ENCODE results near the gene HSPA1A.
A peak's percentile ranks its signal among the peaks of the same experiment; 100 is the strongest.

The HSPA1A gene

GRCh38 chr6:31815025-31815838 is at the start of gene HSPA1A, which contains the start of gene HSPA1L:
Gene HSPA1A, plus strand, starts transcription at chr6:31815543. Its CDS starts 214 bp downstream, at chr6:31815757.
Gene HSPA1L, minus strand, starts transcription at chr6:31815283. Its CDS starts 3,311 bp downstream, at chr6:31811972.
- DNase-seq, result peak; percentile 68

- no peak for DNase-seq
These were observed 49.8 kb upstream of the HSPA1A start for GRCh38 chr6:31765559-31765909.

GRCh38 chr6:31765910-31766794 is 49.2 kb upstream of the HSPA1A start:
- DNase-seq, result no peak

GRCh38 chr6:31767096-31767645 is 48.2 kb upstream of the HSPA1A start:
- DNase-seq, result no peak

GRCh38 chr6:31768363-31769257 is 46.7 kb upstream of the HSPA1A start:
- DNase-seq, result no peak

- peak; percentile 21 for DNase-seq
These were observed 45.5 kb upstream of the HSPA1A start for GRCh38 chr6:31769684-31770371.

GRCh38 chr6:31770860-31771259 is 44.5 kb upstream of the HSPA1A start:
- DNase-seq, result no peak

GRCh38 chr6:31771992-31772358 is 43.4 kb upstream of the HSPA1A start:
- no peak for DNase-seq

GRCh38 chr6:31775184-31775583 is 40.2 kb upstream of the HSPA1A start:
- no peak for DNase-seq

- DNase-seq, result no peak
These were observed 39.5 kb upstream of the HSPA1A start for GRCh38 chr6:31775633-31776484.

- DNase-seq, result no peak
These were observed 38.8 kb upstream of the HSPA1A start for GRCh38 chr6:31776485-31776988.

- no peak for DNase-seq
These were observed 38.2 kb upstream of the HSPA1A start, which contains the start of gene VWA7 for GRCh38 chr6:31776989-31777666. Gene VWA7, minus strand, starts transcription at chr6:31777328. Its CDS starts 549 bp downstream, at chr6:31776779.

- DNase-seq, result no peak
These were observed 37.7 kb upstream of the HSPA1A start for GRCh38 chr6:31777667-31778050.

GRCh38 chr6:31778193-31778592 is 37.1 kb upstream of the HSPA1A start:
- no peak for DNase-seq

GRCh38 chr6:31778999-31779885 is 36.1 kb upstream of the HSPA1A start:
- DNase-seq, result no peak

GRCh38 chr6:31779908-31780307 is 35.4 kb upstream of the HSPA1A start:
- DNase-seq, result no peak

GRCh38 chr6:31780507-31781243 is 34.7 kb upstream of the HSPA1A start:
- no peak for DNase-seq

Data from NCI-H1694 treated with DMSO at 0.1 percent for 48 hours (cell line).